Tibial artery (tissue), 4 donors: ENCODE measurements around the gene IL1B.

ENCODE experiments used
- DNase-seq, 2 donors: peaks; one replicate each; pipeline ENCODE4 v3.0.0-alpha.2; 2019
- H3K27ac ChIP-seq, 2 donors: fragments of 200-600 bp; sonication (generic) in 1 of 2; 1 replicate in 1 of 2; 2 replicates in 1 of 2; pipeline ENCODE4 v1.5.1; 2018 to 2019; ENCODE audit warnings: mild to moderate bottlenecking in 1 of 2
- H3K27me3 ChIP-seq, 2 donors: fragments of 200-600 bp; sonication (generic) in 1 of 2; one replicate each; pipeline versions ENCODE4 v1.5.1 to v1.6.0; 2016 to 2019
- H3K36me3 ChIP-seq, 3 donors: fragments of 200-600 bp; sonication (generic) in 2 of 3; one replicate each; pipeline ENCODE4 v1.5.1; 2016 to 2019; ENCODE audit warnings: mild to moderate bottlenecking in 2 of 3
- H3K4me1 ChIP-seq, 4 donors: fragments of 200-600 bp; sonication (generic) in 2 of 4; 1 replicate in 3 of 4; 2 replicates in 1 of 4; pipeline ENCODE4 v1.5.1; 2016 to 2019
- H3K4me3 ChIP-seq, 2 donors: fragments of 200-600 bp; sonication (generic) in 1 of 2; 1 replicate in 1 of 2; 2 replicates in 1 of 2; pipeline ENCODE4 v1.5.1; 2018 to 2019; ENCODE audit warnings: mild to moderate bottlenecking in 2 of 2
- H3K9me3 ChIP-seq, 3 donors: fragments of 200-600 bp; sonication (generic) in 1 of 3; one replicate each; pipeline ENCODE4 v1.5.1; 2016 to 2019
- CTCF ChIP-seq, 2 experiments: fragments of 200-600 bp in 1 of 2; fragments of 450-650 bp in 1 of 2; IDR thresholded peaks; one replicate each; pipeline ENCODE4 v1.5.1; 2017 to 2019; ENCODE audit warnings: antibody characterized with exemption in 2 of 2, mild to moderate bottlenecking in 1 of 2, moderate library complexity in 1 of 2
- intact Hi-C: fragments of 100-400 bp; cut with DNase I; formaldehyde crosslinking; loops from one replicate; pipeline ENCODE4 v1.15.0; 2023; ENCODE audit warnings: low total_unique reads

IL1B gene

GRCh38 chr2:112876971-112877361 is 40.4 kb upstream of the IL1B start:
- no peak overlapping the region for H3K27ac ChIP-seq
- no peak for TF ChIP-seq CTCF (IDR thresholded peaks at IDR 0.05)

GRCh38 chr2:112876257-112876970 is 39.8 kb upstream of the IL1B start:
- no peak for TF ChIP-seq CTCF (IDR thresholded peaks at IDR 0.05)
- DNase-seq: no peak
- no peaks in the 10 kb centered on the region for H3K9me3 ChIP-seq
- no peaks in the 10 kb centered on the region for H3K36me3 ChIP-seq
- no peak overlapping the region for H3K27ac ChIP-seq
- no peaks in the 10 kb centered on the region for H3K4me1 ChIP-seq
- peaks cover 0 to 6% of the 10 kb centered on the region in 2 donors for H3K27me3 ChIP-seq
- H3K4me3 ChIP-seq: no peak overlapping the region
- intact Hi-C loops: no loop called here

More at GRCh38 chr2:112876971-112877361, 40.4 kb upstream of the IL1B start:
- Histone ChIP-seq H3K36me3 (no peaks in the 10 kb centered on the region), H3K9me3 (no peaks in the 10 kb centered on the region), H3K4me1 (no peaks in the 10 kb centered on the region), H3K4me3 (no peak overlapping the region), H3K27me3 (peaks cover 0 to 6% of the 10 kb centered on the region in 2 donors)
- intact Hi-C loops: no loop called here
- no peak for DNase-seq

GRCh38 chr2:112870841-112871835 is 34.6 kb upstream of the IL1B start:
- H3K27ac ChIP-seq: no peak overlapping the region

GRCh38 chr2:112869258-112869842 is 32.8 kb upstream of the IL1B start:
- Histone ChIP-seq H3K4me3 (no peak overlapping the region), H3K4me1 (no peaks in the 10 kb centered on the region), H3K9me3 (no peaks in the 10 kb centered on the region), H3K27ac (no peak overlapping the region), H3K27me3 (peaks cover 0 to 3% of the 10 kb centered on the region in 2 donors), H3K36me3 (no peaks in the 10 kb centered on the region)
- TF ChIP-seq CTCF (IDR thresholded peaks at IDR 0.05): no peak
- peak; percentile 49 to 61 for DNase-seq
- intact Hi-C loops: no loop called here

More at GRCh38 chr2:112870841-112871835, 34.6 kb upstream of the IL1B start:
- H3K4me1 ChIP-seq: no peaks in the 10 kb centered on the region
- no peak overlapping the region for H3K4me3 ChIP-seq
- peaks cover 0 to 3% of the 10 kb centered on the region in 2 donors for H3K27me3 ChIP-seq
- H3K36me3 ChIP-seq: no peaks in the 10 kb centered on the region
- no peaks in the 10 kb centered on the region for H3K9me3 ChIP-seq
- peak in 1 of 2 donors; percentile 29 for DNase-seq
- TF ChIP-seq CTCF (IDR thresholded peaks at IDR 0.05): no peak
- intact Hi-C loops: no loop called here
